A549 treated with dexamethasone at 1 μM for 4 hours (cell line): ENCODE data around the gene CTAG2. TPM values are rescaled to one million over a fixed set of nuclear protein-coding genes. Genes with fewer than 3 reads are reported as not detected.

Experiments
- total RNA-seq: library from RNA; stranded (reverse); fragments of 200-300 nt; extraction: Qiagen RNA extraction; gene quantifications from 5 replicates; pipeline ENCODE4 v1.2.3, GENCODE V29; 2022

The CTAG2 gene
- not detected in 5 replicates for total RNA-seq

DNA sequence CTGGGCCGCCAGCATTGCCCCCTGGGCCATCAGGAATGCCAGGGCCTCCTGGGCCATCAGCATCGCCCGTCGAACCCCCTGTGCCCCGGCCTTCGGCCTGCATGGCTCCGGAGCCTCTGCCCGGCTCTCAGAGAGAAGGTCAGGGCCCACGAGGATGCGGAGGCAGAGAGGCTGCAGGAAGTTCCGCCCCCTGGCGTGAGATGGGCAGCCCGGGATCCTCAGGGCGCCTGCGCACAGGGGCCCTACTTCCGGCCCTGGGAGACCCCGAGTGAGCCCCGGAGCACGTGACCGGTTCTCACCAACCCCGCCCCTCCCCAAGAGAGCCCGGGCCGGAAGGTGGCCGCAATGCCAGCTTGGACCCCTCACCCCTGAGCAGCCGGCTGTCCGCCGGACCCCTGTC lies at the start of gene CTAG2:
Gene CTAG2, minus strand, starts transcription at position 167 of the 400 bp plus-strand sequence. Its CDS starts 64 bp downstream, at position 103.

DNA sequence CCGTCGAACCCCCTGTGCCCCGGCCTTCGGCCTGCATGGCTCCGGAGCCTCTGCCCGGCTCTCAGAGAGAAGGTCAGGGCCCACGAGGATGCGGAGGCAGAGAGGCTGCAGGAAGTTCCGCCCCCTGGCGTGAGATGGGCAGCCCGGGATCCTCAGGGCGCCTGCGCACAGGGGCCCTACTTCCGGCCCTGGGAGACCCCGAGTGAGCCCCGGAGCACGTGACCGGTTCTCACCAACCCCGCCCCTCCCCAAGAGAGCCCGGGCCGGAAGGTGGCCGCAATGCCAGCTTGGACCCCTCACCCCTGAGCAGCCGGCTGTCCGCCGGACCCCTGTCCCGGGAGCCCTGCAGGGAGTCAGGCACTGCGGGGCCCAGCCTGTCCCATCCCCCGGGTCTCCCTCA lies 34.2 kb downstream of the CTAG2 start, which contains the start of gene CTAG1B:
Gene CTAG1B, minus strand, starts transcription at position 101 of the 400 bp plus-strand sequence. Its CDS starts 64 bp downstream, at position 37.

Other genes with a start within 250 kb of the CTAG2 start
- 24.9 to 30.3 TPM (median 28.4 TPM) in 5 replicates for gene DNASE1L1, start 244.3 kb downstream of the CTAG2 start, total RNA-seq
- gene TAFAZZIN, start 242.0 kb downstream of the CTAG2 start, total RNA-seq: 30.5 to 39.0 TPM (median 34.2 TPM) in 5 replicates
- 73.1 to 108 TPM (median 104 TPM) in 5 replicates for gene ATP6AP1, start 224.9 kb downstream of the CTAG2 start, total RNA-seq
- 83.8 to 110 TPM (median 102 TPM) in 5 replicates for gene GDI1, start 216.4 kb downstream of the CTAG2 start, total RNA-seq
- 102 to 123 TPM (median 110 TPM) in 5 replicates for gene FAM50A, start 209.4 kb downstream of the CTAG2 start, total RNA-seq
- gene PLXNA3, start 195.3 kb downstream of the CTAG2 start, total RNA-seq: 5.6 to 25.1 TPM (median 13.8 TPM) in 5 replicates
- 46.2 to 57.3 TPM (median 56.4 TPM) in 5 replicates for gene LAGE3, start 174.3 kb downstream of the CTAG2 start, total RNA-seq
- 60.1 to 68.0 TPM (median 66.5 TPM) in 5 replicates for gene UBL4A, start 167.0 kb downstream of the CTAG2 start, total RNA-seq
- 29.1 to 41.5 TPM (median 40.6 TPM) in 5 replicates for gene SLC10A3, start 162.9 kb downstream of the CTAG2 start, total RNA-seq
- 34.7 to 46.6 TPM (median 42.6 TPM) in 5 replicates for gene FAM3A, start 137.3 kb downstream of the CTAG2 start, total RNA-seq
- gene G6PD, start 106.7 kb downstream of the CTAG2 start, total RNA-seq: 1,257 to 1,682 TPM (median 1,603 TPM) in 5 replicates
- 30.1 to 42.7 TPM (median 40.9 TPM) in 5 replicates for gene IKBKG, start 106.0 kb downstream of the CTAG2 start, total RNA-seq
- gene CTAG1A, start 68.4 kb downstream of the CTAG2 start, total RNA-seq: not detected in 5 replicates
- not detected in 5 replicates for gene CTAG1B, start 34.3 kb downstream of the CTAG2 start, total RNA-seq
- 0.41 to 1.1 TPM (median 0.90 TPM) in 5 replicates for gene GAB3, start 97.5 kb upstream of the CTAG2 start, total RNA-seq
- 150 to 187 TPM (median 161 TPM) in 5 replicates for gene DKC1, start 109.3 kb upstream of the CTAG2 start, total RNA-seq
- gene MPP1, start 151.9 kb upstream of the CTAG2 start, total RNA-seq: 15.5 to 17.3 TPM (median 16.8 TPM) in 5 replicates
- not detected in 5 replicates for gene SMIM9, start 181.1 kb upstream of the CTAG2 start, total RNA-seq
- gene F8A1, start 232.8 kb upstream of the CTAG2 start, total RNA-seq: 62.4 to 93.4 TPM (median 84.6 TPM) in 5 replicates